Neutrophil (primary cell): ENCODE measurements around the gene ICOSLG.

Experiments
- H3K27ac ChIP-seq: fragments of 200-600 bp; sonication (generic); 2 replicates; pipeline ENCODE4 v1.5.1; 2016; ENCODE audit warnings: mild to moderate bottlenecking, moderate library complexity
- H3K27me3 ChIP-seq: fragments of 200-600 bp; sonication (generic); 2 replicates; pipeline ENCODE4 v1.6.0; 2016; ENCODE audit warnings: mild to moderate bottlenecking
- H3K36me3 ChIP-seq: fragments of 200-600 bp; sonication (generic); 2 replicates; pipeline ENCODE4 v1.5.1; 2017
- H3K4me1 ChIP-seq, 2 experiments: fragments of 200-600 bp in 1 of 2; sonication (generic) in 1 of 2; 1 replicate in 1 of 2; 2 replicates in 1 of 2; pipeline versions ENCODE4 v1.5.1 to v1.6.1; 2013 to 2016; ENCODE audit warnings: low read depth in 1 of 2, low read length in 1 of 2, mild to moderate bottlenecking in 1 of 2, moderate library complexity in 1 of 2; ENCODE audit not compliant: control insufficient read depth in 1 of 2, insufficient read depth in 1 of 2
- H3K4me3 ChIP-seq, 2 experiments: fragments of 200-600 bp in 1 of 2; sonication (generic) in 1 of 2; 1 replicate in 1 of 2; 2 replicates in 1 of 2; pipeline ENCODE4 v1.5.1; 2013 to 2016; ENCODE audit warnings: low read depth in 1 of 2, low read length in 1 of 2, mild to moderate bottlenecking in 1 of 2, moderate library complexity in 1 of 2
- H3K9me3 ChIP-seq: fragments of 200-600 bp; sonication (generic); 2 replicates; pipeline ENCODE4 v1.5.1; 2016
- TF ChIP-seq, protein P1 (sequence below): fragments of 200-600 bp; sonication (generic); IDR thresholded peaks from 2 replicates; pipeline ENCODE4 v1.5.1; 2016; ENCODE audit warnings: antibody characterized with exemption

The ICOSLG gene

DNA sequence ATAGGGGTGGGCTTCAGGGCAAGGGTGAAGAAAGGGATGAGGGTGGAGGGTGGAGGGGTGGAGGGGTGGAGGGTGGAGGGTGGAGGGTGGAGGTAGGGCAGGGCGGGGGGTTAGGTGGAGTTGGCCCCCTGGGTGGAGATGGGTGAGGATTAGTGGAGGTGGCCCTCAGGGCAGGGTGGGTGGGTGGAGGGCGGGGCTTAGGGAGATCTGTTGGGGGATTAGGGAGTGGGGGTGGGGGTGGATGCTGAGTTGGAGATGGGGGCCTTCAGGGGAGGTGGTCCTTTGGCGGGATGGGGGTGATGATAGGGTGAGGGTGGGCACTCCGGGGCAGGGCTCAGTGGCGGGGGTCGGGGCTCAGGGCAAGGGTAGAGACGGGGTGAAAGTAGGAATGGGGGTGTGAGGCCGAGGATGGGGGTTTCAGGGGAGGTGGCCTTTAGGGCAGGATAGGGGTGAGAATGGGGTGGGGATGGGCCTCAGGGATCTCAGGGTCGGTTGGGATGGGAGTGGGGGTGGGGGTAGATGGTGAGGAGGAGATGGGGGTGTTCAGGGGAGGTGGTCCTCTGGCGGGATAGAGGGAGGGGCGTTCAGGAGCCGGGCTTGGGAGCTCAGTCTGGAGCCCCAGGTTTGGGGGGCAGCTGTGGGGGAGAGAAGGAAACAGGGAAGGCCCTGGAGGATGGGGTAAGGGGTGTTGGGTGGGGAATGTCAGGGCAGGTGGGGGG lies 21.8 kb upstream of the ICOSLG start:
- no peaks in the 10 kb centered on the region for H3K27me3 ChIP-seq
- H3K4me3 ChIP-seq: no peak overlapping the region
- H3K27ac ChIP-seq: no peak overlapping the region
- no peaks in the 10 kb centered on the region for H3K4me1 ChIP-seq
- no peaks in the 10 kb centered on the region for H3K9me3 ChIP-seq
- no peaks in the 10 kb centered on the region for H3K36me3 ChIP-seq
- TF ChIP-seq, protein P1, sequence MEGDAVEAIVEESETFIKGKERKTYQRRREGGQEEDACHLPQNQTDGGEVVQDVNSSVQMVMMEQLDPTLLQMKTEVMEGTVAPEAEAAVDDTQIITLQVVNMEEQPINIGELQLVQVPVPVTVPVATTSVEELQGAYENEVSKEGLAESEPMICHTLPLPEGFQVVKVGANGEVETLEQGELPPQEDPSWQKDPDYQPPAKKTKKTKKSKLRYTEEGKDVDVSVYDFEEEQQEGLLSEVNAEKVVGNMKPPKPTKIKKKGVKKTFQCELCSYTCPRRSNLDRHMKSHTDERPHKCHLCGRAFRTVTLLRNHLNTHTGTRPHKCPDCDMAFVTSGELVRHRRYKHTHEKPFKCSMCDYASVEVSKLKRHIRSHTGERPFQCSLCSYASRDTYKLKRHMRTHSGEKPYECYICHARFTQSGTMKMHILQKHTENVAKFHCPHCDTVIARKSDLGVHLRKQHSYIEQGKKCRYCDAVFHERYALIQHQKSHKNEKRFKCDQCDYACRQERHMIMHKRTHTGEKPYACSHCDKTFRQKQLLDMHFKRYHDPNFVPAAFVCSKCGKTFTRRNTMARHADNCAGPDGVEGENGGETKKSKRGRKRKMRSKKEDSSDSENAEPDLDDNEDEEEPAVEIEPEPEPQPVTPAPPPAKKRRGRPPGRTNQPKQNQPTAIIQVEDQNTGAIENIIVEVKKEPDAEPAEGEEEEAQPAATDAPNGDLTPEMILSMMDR: no peak

DNA sequence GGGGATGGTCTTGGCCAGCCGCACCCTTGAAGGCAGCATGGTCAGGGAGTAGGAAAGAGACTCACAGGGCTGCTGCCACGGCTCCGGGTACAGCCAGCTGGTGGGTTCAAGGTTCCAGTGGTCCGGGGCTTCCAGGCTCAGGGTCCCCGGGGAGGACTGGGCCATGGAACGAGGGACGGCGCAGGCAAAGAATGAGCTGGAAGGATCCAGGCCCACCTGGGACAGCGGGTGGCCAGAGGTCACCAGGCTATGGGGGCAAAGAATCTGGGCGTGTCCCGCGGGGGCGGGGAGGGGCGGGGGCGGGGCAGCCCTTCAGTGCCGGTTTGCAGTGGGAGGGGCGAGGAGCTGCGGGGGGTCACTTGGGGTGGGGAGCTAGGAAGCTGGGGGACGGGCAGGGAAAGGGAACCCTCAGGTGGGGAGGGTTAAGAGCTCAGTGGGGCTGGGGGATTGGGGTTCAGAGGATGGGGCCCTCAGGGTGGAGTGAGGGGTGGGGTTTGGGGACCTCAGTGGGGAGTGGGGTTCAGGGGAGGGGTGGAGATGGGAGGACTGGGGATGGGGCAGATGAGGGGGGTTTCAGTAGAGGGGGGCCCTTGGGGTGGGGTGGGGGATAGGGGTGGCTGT lies 21.0 kb upstream of the ICOSLG start, which contains the start of gene DNMT3L:
TSS of gene DNMT3L (minus strand) at position 223 of the 621 bp plus-strand sequence. CDS start 638 bp downstream, outside the sequence.
- Histone ChIP-seq H3K27ac (no peak within 1 kb of the TSS), H3K36me3 (no peaks in the 10 kb centered on the region)

DNA sequence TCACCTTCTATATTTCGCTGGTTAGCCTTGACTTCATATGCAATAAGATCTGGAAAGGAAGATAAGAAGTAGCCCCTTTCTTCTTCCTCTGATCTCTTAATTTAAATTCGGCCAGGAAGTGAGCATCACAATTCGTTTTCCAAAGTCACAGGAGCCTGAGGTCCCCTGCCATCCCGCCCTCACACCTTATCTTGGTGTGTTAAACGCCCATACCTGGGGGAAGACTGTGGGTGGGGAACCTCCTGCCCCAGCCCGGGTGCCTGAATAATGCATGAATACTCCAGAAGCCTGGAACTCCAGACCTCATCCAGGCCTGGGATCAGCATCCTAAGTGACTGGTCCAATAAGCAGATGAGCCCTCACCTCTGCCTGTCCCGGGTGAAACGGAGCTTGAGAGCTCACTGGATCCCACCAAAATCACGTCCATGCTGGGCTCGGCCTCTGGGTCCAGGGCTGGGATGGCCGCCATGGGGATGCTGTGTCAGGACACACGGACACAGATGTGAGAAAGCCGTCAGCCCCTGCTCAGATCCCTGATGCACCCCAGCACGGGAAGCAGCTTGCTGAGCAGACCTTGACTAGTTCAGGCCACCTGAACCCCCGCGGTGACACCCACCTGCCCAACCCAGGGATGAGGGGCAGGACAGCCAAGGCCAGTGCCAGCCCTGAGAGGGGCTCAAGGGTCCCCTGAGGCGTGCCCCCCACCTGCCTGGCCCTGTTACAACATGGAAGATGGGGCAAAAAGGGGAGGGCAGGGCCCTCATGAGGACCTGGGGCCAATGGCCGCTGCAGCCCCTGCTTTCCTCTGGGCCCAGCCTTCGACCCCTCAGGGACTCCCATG lies 20.3 kb upstream of the ICOSLG start:
- TF ChIP-seq, protein P1: no peak
- Histone ChIP-seq H3K27me3 (no peaks in the 10 kb centered on the region), H3K36me3 (no peaks in the 10 kb centered on the region), H3K9me3 (no peaks in the 10 kb centered on the region), H3K4me1 (no peaks in the 10 kb centered on the region), H3K27ac (no peak overlapping the region), H3K4me3 (no peak overlapping the region)

More for the DNA sequence above, 21.0 kb upstream of the ICOSLG start, which contains the start of gene DNMT3L:
- TF ChIP-seq, protein P1: no peak
- no peaks in the 10 kb centered on the region for H3K27me3 ChIP-seq
- H3K9me3 ChIP-seq: no peaks in the 10 kb centered on the region
- H3K4me1 ChIP-seq: no peaks in the 10 kb centered on the region
- no peak within 1 kb of the TSS for H3K4me3 ChIP-seq

DNA sequence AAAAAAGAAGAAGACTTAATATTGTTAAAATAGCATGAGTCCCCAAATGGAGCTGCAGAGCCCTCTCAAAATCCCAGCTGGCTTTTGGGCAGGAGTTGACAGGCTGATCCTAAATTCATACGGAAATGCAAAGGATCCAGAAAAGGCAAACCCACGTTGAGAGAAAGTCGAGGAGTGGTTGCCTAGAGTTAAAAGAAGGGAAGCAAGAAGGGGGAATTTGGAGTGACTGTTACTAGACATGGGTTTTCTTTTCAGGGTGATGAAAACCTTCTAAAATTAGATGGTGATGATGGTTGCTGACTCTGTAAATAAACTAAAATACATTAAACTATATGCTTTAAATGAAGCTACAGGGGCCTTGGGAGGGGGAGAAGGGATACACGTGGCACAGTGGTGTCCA lies 19.3 kb upstream of the ICOSLG start:
- H3K27ac ChIP-seq: no peak overlapping the region
- no peaks in the 10 kb centered on the region for H3K9me3 ChIP-seq
- no peak overlapping the region for H3K4me3 ChIP-seq
- H3K27me3 ChIP-seq: peaks cover 1% of the 10 kb centered on the region
- H3K4me1 ChIP-seq: no peaks in the 10 kb centered on the region
- H3K36me3 ChIP-seq: no peaks in the 10 kb centered on the region
- TF ChIP-seq, protein P1: no peak

DNA sequence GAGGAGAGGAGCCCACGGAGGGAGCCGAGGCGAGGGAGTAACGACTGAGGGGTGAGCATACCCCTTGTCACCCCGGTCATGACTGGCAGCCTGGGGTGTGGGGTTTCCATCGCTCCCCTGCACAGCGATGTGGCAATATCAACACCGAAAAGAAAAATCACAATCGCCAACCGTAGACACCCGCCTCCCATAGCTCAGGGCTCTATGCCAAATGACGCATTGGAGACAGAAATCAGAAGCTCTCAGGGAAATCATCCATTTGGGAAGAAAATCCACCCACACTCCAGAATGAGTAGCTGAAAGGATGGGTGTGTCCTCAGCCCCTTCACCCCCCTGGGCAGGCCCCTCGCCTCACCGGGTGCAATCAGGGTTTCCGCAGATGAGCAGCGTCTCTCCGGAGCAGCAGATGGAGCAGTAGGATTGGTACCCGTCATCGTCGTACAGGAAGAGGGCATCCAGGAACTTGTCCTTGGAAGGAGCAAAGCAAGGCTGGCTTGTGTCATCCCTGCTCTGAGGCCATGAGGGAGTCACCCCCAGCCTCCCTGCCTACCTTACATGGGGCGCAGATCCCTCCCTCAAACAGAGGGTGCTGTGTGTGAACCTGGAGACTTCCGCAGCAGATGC lies 18.5 kb upstream of the ICOSLG start:
- H3K4me1 ChIP-seq: no peaks in the 10 kb centered on the region
- H3K27me3 ChIP-seq: peaks cover 10% of the 10 kb centered on the region
- H3K27ac ChIP-seq: no peak overlapping the region
- no peak overlapping the region for H3K4me3 ChIP-seq
- no peaks in the 10 kb centered on the region for H3K36me3 ChIP-seq
- H3K9me3 ChIP-seq: no peaks in the 10 kb centered on the region
- TF ChIP-seq, protein P1: no peak
